Fibroblast of the aortic adventitia (primary cell): ENCODE results near the gene EXOC3L1. TPM values are rescaled to one million over a fixed set of nuclear protein-coding genes. Genes with fewer than 3 reads are reported as not detected.

Experiments
- DNase-seq: peaks from one replicate; pipeline ENCODE4 v3.0.0-alpha.2; 2010; ENCODE audit warnings: low read depth
- H3K4me3 ChIP-seq: 2 replicates; pipeline ENCODE4 v1.5.1; 2011; ENCODE audit warnings: low read depth, mild to moderate bottlenecking, control low read depth, low read length, moderate library complexity
- total RNA-seq: library from RNA; depleted of rRNA; stranded (reverse); fragments of >200 nt; gene quantifications from 2 replicates; pipeline ENCODE4 v1.2.3, GENCODE V29; 2012; ENCODE audit warnings: low replicate concordance
- TF ChIP-seq, protein P1 (sequence below): IDR thresholded peaks from 2 replicates; pipeline ENCODE4 v1.5.1; 2011; ENCODE audit warnings: mild to moderate bottlenecking, low read length, control low read depth, inconsistent platforms; ENCODE audit not compliant: insufficient read depth

Gene EXOC3L1
- total RNA-seq, 1 donor: not detected

DNA sequence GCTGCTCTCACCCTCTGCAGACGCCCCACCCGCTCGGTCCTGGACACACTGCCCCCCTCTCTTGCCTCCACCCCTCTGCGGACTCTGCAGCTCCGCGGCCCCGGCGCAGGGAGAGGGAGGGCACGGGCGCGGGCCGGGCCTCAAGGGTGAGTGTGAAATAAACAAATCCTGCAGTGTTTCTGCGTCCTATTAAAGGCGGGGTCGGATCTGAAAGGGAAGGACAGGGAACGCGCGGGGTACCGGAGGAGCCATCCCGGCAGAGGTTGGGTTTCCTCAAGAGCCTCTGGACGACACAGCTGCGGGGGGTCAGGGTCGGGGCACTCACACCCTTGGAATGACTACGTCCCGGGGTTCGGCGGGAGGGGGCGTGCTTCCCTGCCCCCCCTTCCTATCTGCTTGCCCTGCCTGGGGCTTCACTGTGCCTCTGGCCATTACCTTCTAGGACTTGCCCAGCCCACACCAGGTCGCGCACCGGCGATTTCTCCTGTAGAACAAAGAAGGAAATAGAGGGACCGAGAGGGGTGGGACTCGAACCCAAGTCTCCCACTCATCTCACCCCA is 25.9 kb downstream of the EXOC3L1 start:
- peak overlapping the region; percentile 22 for H3K4me3 ChIP-seq
- DNase-seq: no peak
- TF ChIP-seq, protein P1, sequence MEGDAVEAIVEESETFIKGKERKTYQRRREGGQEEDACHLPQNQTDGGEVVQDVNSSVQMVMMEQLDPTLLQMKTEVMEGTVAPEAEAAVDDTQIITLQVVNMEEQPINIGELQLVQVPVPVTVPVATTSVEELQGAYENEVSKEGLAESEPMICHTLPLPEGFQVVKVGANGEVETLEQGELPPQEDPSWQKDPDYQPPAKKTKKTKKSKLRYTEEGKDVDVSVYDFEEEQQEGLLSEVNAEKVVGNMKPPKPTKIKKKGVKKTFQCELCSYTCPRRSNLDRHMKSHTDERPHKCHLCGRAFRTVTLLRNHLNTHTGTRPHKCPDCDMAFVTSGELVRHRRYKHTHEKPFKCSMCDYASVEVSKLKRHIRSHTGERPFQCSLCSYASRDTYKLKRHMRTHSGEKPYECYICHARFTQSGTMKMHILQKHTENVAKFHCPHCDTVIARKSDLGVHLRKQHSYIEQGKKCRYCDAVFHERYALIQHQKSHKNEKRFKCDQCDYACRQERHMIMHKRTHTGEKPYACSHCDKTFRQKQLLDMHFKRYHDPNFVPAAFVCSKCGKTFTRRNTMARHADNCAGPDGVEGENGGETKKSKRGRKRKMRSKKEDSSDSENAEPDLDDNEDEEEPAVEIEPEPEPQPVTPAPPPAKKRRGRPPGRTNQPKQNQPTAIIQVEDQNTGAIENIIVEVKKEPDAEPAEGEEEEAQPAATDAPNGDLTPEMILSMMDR: no peak

DNA sequence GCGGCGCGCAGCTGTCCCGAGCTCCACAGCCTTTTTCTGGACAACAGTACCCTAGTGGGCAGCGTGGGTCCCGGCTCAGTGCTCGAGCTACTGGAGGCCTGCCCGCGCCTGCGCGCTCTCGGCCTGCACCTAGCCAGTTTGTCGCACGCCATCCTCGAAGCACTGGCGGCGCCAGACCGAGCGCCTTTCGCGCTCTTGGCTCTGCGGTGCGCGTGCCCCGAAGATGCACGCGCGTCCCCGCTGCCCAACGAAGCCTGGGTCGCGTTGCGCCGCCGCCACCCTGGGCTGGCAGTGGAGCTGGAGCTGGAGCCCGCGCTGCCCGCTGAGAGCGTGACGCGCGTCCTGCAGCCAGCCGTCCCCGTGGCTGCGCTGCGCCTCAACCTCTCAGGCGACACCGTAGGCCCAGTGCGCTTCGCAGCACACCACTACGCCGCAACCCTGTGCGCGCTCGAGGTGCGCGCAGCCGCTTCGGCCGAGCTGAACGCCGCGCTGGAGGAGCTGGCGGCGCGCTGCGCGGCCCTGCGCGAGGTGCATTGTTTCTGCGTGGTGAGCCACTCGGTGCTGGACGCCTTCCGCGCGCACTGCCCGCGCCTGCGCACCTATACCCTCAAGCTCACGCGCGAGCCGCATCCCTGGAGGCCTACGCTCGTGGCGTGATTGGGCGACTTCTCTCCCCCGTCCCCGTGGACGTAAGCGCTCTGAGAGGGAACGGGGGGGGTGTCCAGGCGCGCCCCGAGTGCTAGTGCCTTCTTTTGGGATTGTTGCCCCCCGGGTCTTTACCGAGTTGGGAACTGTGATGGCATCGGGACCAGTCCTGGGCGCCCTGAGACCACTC is 26.6 kb downstream of the EXOC3L1 start:
- DNase-seq: peak; percentile 56
- TF ChIP-seq, protein P1: no peak
- H3K4me3 ChIP-seq: peak overlapping the region; percentile 25

DNA sequence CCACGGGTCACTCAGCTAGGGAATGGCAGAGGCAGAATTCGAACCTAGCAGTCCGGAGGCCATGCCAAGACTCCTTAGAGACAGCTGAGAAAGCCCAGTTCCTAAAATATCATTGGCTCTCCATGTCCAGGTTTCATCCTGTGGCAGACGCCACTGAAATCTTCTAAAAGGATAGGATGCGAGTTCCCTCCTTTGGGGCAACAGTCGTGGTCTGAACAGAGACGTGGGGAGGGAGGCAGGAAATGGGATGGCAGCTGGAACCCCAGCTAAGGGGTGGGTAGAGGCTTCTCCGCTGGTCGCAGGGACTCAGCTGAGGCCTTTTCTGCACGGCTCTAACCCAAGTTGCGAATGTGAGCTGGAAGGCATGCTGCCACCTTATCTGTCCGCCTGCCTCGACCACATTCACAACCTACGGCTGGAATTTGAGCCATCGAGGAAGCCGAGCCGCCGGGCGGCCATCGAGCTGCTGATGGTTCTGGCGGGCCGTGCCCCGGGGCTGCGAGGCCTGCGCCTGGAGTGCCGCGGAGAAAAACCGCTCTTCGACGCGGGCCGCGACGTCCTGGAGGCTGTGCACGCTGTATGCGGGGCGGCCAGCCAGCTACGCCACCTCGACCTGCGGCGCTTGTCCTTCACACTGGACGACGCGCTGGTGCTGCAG is 27.3 kb downstream of the EXOC3L1 start:
- no peak overlapping the region for H3K4me3 ChIP-seq
- TF ChIP-seq, protein P1: no peak
- DNase-seq: no peak

DNA sequence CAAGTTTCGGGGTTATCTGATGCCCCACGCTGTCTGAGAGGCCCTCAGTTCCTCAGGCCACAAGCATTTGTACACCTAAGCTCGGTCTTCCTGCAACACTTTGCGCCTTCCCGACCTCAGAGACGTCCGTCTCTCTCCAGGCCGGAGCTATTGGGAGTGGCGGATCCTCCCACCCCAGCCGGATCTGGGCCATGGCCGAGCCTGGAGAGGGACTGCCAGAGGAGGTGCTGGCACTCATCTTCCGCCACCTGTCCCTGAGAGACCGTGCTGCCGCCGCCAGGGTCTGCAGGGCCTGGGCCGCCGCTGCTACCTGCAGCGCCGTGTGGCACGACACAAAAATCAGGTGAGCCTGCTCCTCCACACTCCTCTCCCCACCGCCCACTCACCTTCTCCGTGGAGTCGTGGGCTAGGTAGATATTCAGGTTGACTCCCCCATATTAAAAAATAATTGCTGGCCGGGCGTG is 28.3 kb downstream of the EXOC3L1 start:
- no peak for DNase-seq
- peak overlapping the region; percentile 55 for H3K4me3 ChIP-seq
- TF ChIP-seq, protein P1: no peak

DNA sequence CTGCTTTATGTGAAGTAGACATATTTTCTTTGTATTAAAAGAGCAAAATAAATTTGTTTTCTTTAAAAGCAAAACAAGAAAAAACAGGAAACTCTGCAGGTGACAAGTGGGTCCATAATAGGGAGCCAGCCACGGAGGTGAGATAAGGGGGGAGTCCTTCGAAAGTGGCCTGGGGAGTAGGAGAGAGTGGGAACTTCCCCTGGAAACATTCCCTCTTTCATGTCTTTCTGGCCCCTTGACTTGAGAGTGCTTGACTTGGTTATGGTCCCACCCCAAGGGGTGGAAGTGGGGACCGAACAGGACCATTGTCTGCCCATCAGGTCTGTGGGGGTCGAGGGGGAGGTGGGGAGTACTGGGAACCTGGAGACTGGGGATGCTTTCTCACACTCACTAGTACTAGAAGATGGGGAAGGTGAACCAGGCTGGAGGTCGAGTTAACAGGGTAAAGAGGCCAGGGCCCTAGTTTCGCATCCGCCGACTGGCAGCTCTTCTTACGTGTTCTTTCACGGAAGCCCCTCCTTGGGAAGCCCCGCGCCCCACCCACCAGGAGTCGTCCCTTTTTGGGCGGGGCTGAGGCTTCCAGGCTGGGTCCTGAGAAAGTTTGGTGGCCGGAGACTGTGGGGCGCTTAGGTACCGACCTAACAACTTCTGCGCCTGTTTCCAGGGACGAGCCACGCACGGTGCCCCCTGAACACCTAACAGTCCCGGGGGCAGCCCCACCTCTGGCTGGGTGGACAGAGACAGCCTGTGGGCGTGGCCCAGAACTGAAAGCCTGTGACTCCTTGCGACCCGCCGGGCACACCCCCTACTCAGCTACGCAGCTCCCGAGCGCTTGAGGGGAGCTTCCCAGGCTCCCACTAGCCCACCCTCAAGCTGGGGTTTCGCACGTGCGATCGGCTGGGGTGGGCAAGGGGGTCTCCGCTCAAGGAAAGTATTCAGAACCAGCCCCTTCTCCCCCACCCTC is 31.0 kb downstream of the EXOC3L1 start:
- peak overlapping the region; percentile 91 for H3K4me3 ChIP-seq
- no peak for DNase-seq
- TF ChIP-seq, protein P1: no peak
